Smooth muscle cell (in vitro differentiated cells): ENCODE measurements around the gene GAMT. TPM values are rescaled to one million over a fixed set of nuclear protein-coding genes. Genes with fewer than 3 reads are reported as not detected.

ENCODE experiments used
- DNase-seq: peaks from one replicate; lab custom pipeline; 2025; ENCODE audit not compliant: unreplicated experiment; lab: John Stamatoyannopoulos, UW
- H2AFZ ChIP-seq: fragments of 200-600 bp; sonication (generic); 2 replicates; pipeline ENCODE4 v1.6.0; 2016; ENCODE audit warnings: antibody characterized with exemption, low read depth, mild to moderate bottlenecking
- H3F3A ChIP-seq: fragments of 200-600 bp; sonication (generic); 2 replicates; pipeline ENCODE4 v1.6.0; 2017; ENCODE audit warnings: antibody characterized with exemption, low read depth
- H3K27ac ChIP-seq: fragments of 200-600 bp; sonication (generic); 2 replicates; pipeline ENCODE4 v1.5.1; 2016; ENCODE audit warnings: low read depth, mild to moderate bottlenecking
- H3K27me3 ChIP-seq: fragments of 200-600 bp; sonication (generic); 2 replicates; pipeline ENCODE4 v1.6.1; 2016; ENCODE audit warnings: low read depth, mild to moderate bottlenecking
- H3K36me3 ChIP-seq: fragments of 200-600 bp; sonication (generic); 2 replicates; pipeline ENCODE4 v1.5.1; 2016; ENCODE audit warnings: low read depth
- H3K4me1 ChIP-seq: fragments of 200-600 bp; sonication (generic); 2 replicates; pipeline ENCODE4 v1.5.1; 2016; ENCODE audit warnings: low read depth
- H3K4me2 ChIP-seq: fragments of 200-600 bp; sonication (generic); 2 replicates; pipeline ENCODE4 v1.6.0; 2016; ENCODE audit warnings: mild to moderate bottlenecking
- H3K4me3 ChIP-seq: fragments of 200-600 bp; sonication (generic); 2 replicates; pipeline ENCODE4 v1.5.1; 2016; ENCODE audit warnings: mild to moderate bottlenecking
- H3K79me2 ChIP-seq: fragments of 200-600 bp; sonication (generic); 2 replicates; pipeline ENCODE4 v1.6.0; 2016; ENCODE audit warnings: low read depth, mild to moderate bottlenecking
- H3K9ac ChIP-seq: fragments of 200-600 bp; sonication (generic); 2 replicates; pipeline ENCODE4 v1.6.0; 2016; ENCODE audit warnings: low read depth
- H3K9me3 ChIP-seq: fragments of 200-600 bp; sonication (generic); replicated peaks from 2 replicates; pipeline ENCODE4 v1.5.1; 2016; ENCODE audit warnings: low read depth
- H4K20me1 ChIP-seq: fragments of 200-600 bp; sonication (generic); 2 replicates; pipeline ENCODE4 v1.6.0; 2016; ENCODE audit warnings: low read depth
- WGBS: methylation state at CpG from one replicate; pipeline ENCODE4 v1.1.7; 2016; ENCODE audit warnings: low lambda C conversion rate; 5-methylcytosine and 5-hydroxymethylcytosine counted together
- polyA plus RNA-seq: library from polyadenylated mRNA; unstranded; fragments of >200 nt; fragmentation: Nextera tagmentation; extraction: Ambion mirVana; gene quantifications from 2 replicates; pipeline ENCODE4 v1.2.1, GENCODE V29; 2016
- total RNA-seq: library from RNA; depleted of rRNA; stranded (reverse); fragments of >200 nt; gene quantifications from 2 replicates; pipeline ENCODE4 v1.2.3, GENCODE V29; 2014
- TF ChIP-seq, protein P1 (sequence below): fragments of 200-600 bp; sonication (generic); IDR thresholded peaks from 2 replicates; pipeline ENCODE4 v1.5.1; 2017; ENCODE audit warnings: borderline replicate concordance, mild to moderate bottlenecking, antibody characterized with exemption; ENCODE audit not compliant: insufficient read depth, poor library complexity, severe bottlenecking

The GAMT gene
- total and polyA plus RNA-seq, 2 experiments from 2014 or later: 22.3 to 35.2 TPM

DNA sequence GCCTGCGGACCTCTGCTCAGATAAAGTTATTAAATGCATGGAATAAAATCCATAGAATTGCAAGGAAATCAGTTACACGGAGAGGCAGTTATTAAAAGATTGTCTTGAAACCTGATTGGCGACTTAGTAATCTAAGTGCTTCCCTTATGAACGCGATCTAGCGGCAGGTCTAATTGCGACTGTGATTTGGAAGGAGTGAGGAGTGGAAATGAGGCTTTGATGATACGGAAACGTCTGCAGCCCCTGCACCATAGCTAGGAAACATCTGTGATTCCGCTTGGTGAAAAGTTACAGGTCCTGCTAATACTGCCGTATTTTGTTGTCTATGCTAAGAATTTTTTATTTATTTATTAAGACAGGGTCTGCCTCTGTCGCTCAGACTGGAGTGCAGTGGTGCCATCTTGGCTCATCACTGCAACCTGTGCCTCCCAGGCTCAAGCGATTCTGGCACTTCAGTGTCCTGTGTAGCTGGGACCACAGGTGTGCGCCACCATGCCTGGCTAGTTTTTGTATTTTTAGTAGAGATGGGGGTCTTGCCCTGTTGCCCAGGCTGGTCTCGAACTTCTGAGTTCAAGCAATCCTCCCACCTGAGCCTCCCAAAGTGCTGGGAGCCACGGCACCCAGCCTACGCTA is 16.7 kb downstream of the GAMT start:
- Histone ChIP-seq H3K9me3 (no peaks in the 10 kb centered on the region), H3F3A (peaks cover 8% of the 10 kb centered on the region), H3K36me3 (no peaks in the 10 kb centered on the region), H3K4me2 (peak overlapping the region; percentile 96), H3K79me2 (peaks cover 25% of the 10 kb centered on the region), H3K4me3 (peak overlapping the region; percentile 82), H2AFZ (peak overlapping the region; percentile 68), H3K4me1 (peaks cover 15% of the 10 kb centered on the region), H3K9ac (peak overlapping the region; percentile 86), H3K27ac (peak overlapping the region; percentile 36), H3K27me3 (no peaks in the 10 kb centered on the region), H4K20me1 (peaks cover 5% of the 10 kb centered on the region)
- TF ChIP-seq, protein P1, sequence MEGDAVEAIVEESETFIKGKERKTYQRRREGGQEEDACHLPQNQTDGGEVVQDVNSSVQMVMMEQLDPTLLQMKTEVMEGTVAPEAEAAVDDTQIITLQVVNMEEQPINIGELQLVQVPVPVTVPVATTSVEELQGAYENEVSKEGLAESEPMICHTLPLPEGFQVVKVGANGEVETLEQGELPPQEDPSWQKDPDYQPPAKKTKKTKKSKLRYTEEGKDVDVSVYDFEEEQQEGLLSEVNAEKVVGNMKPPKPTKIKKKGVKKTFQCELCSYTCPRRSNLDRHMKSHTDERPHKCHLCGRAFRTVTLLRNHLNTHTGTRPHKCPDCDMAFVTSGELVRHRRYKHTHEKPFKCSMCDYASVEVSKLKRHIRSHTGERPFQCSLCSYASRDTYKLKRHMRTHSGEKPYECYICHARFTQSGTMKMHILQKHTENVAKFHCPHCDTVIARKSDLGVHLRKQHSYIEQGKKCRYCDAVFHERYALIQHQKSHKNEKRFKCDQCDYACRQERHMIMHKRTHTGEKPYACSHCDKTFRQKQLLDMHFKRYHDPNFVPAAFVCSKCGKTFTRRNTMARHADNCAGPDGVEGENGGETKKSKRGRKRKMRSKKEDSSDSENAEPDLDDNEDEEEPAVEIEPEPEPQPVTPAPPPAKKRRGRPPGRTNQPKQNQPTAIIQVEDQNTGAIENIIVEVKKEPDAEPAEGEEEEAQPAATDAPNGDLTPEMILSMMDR: no peak
- DNase-seq: no peak
- 58% methylated on average over 17 of the region's 17 CpGs for WGBS

DNA sequence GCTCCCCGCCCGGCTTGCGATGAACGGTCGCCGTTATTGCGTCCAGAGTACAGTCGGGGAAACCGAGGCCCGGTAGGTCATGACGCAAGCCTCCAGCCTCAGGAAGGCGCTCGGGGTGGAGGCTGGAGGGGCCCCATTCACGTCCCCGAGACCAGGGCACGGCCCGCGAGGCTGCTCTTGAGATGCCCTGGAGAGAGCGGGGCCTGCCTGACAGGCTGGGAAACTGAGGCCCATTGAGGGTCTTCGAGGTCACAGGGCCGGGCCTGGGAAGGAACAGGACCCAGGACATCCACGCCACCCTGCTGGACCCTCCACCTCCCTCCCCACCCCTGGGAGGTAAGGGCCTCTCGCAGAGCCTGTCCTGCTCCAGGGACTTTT is 17.3 kb downstream of the GAMT start:
- H2AFZ ChIP-seq: peak overlapping the region; percentile 68
- no peaks in the 10 kb centered on the region for H3K9me3 ChIP-seq
- H3K4me2 ChIP-seq: peak overlapping the region; percentile 96
- no peaks in the 10 kb centered on the region for H3K36me3 ChIP-seq
- peaks cover 8% of the 10 kb centered on the region for H3F3A ChIP-seq
- no peaks in the 10 kb centered on the region for H3K27me3 ChIP-seq
- peaks cover 5% of the 10 kb centered on the region for H4K20me1 ChIP-seq
- H3K4me1 ChIP-seq: peaks cover 15% of the 10 kb centered on the region
- DNase-seq: no peak
- H3K4me3 ChIP-seq: peak overlapping the region; percentile 82
- TF ChIP-seq, protein P1: no peak
- 1% methylated on average over 23 of the region's 23 CpGs for WGBS
- peak overlapping the region; percentile 36 for H3K27ac ChIP-seq
- H3K79me2 ChIP-seq: peaks cover 25% of the 10 kb centered on the region
- H3K9ac ChIP-seq: peak overlapping the region; percentile 86

DNA sequence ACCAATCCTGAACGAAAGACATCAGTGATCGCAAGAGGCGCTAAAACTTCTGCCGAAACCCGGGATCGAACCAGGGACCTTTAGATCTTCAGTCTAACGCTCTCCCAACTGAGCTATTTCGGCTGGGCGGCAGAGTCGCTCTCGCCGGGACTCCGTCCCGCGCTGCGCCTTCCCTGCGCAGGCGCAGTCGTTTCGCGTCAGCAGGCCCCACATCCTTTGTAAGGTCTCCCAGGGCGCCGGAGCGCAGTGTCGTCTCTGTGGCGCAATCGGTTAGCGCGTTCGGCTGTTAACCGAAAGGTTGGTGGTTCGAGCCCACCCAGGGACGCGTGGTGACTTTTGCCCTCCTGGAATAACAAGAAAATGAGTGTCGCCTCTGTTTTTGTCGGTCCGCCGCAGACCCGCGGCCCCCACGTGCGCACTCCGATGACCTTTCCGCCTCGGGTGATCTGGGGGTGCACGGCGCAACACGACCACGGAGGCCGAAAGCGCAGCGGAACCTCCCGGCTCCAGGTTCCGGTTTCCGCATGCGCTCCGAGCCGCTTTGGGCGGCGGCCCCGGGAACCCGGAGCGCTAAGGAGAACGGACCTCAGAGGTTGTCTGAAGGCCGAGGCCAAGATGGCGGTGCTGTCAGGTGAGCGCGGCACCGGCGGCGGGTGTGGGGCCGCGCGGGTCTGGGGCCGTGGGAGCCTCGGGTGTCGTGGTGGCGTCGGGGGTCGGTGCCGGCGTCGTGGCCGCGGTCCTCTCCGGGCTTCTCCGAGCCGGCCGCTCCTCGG is 17.8 kb downstream of the GAMT start, which contains the start of gene NDUFS7:
Gene NDUFS7, plus strand, starts transcription at position 596 of the 773 bp plus-strand sequence. Its CDS starts 20 bp downstream, at position 616.
- TF ChIP-seq, protein P1: no peak
- Histone ChIP-seq H3K9me3 (no peaks in the 10 kb centered on the region), H3K4me2 (peak within 1 kb of the TSS; percentile 96), H3F3A (peaks cover 8% of the 10 kb centered on the region), H4K20me1 (peaks cover 5% of the 10 kb centered on the region), H3K36me3 (no peaks in the 10 kb centered on the region), H3K4me3 (peak within 1 kb of the TSS; percentile 82), H3K27ac (peak within 1 kb of the TSS; percentile 36), H3K4me1 (peaks cover 15% of the 10 kb centered on the region), H2AFZ (peak within 1 kb of the TSS; percentile 68), H3K27me3 (no peaks in the 10 kb centered on the region), H3K9ac (peak within 1 kb of the TSS; percentile 86), H3K79me2 (peaks cover 25% of the 10 kb centered on the region)
- DNase-seq: peak; percentile 94
- WGBS: under 1% methylated on average over 88 of the region's 90 CpGs
